HG03469 (cell line): ENCODE data around the gene MARK2.
"Not testable (repeated sequence)": the region's sequence is repeated elsewhere in the genome, so short reads cannot be mapped to it uniquely, and the experiment has no call there.

Experiments used
- ATAC-seq: cut with Tn5 transposase; IDR thresholded peaks from one replicate; pipeline ENCODE4 v1.9.1; 2021; ENCODE audit warnings: mild to moderate bottlenecking, moderate library complexity, moderate number of reproducible peaks; ENCODE audit not compliant: unreplicated experiment

MARK2 gene

GRCh38 chr11:63838678-63839507, at the start of gene MARK2:
MARK2 (plus strand) TSS chr11:63839110; CDS start chr11:63839507, 397 bp downstream.
- ATAC-seq, result peak; percentile 49

GRCh38 chr11:63791495-63792167, 47.3 kb upstream of the MARK2 start:
- ATAC-seq, result no peak

GRCh38 chr11:63793161-63793560, 45.7 kb upstream of the MARK2 start:
- ATAC-seq, result no peak

GRCh38 chr11:63795066-63795465, 43.8 kb upstream of the MARK2 start:
- ATAC-seq, result no peak

- no peak for ATAC-seq
Observed at GRCh38 chr11:63800921-63801320, 38.0 kb upstream of the MARK2 start.

GRCh38 chr11:63802637-63803414, 36.1 kb upstream of the MARK2 start:
- ATAC-seq, result no peak

GRCh38 chr11:63804259-63804658, 34.7 kb upstream of the MARK2 start:
- no peak for ATAC-seq

GRCh38 chr11:63805844-63806415, 33.0 kb upstream of the MARK2 start:
- ATAC-seq, result no peak

- ATAC-seq, result not testable (repeated sequence)
Observed at GRCh38 chr11:63810383-63810782, 28.5 kb upstream of the MARK2 start.

GRCh38 chr11:63811522-63811921, 27.4 kb upstream of the MARK2 start:
- no peak for ATAC-seq

- ATAC-seq, result peak; percentile 45
Observed at GRCh38 chr11:63813035-63813562, 25.8 kb upstream of the MARK2 start, which contains the start of gene SPINDOC. SPINDOC (plus strand) TSS chr11:63813456; CDS start chr11:63813687, 231 bp downstream.

GRCh38 chr11:63813563-63814382, 25.1 kb upstream of the MARK2 start:
- ATAC-seq, result peak; percentile 22

GRCh38 chr11:63814383-63814736, 24.6 kb upstream of the MARK2 start:
- ATAC-seq, result no peak

- ATAC-seq, result no peak
Observed at GRCh38 chr11:63816166-63816565, 22.7 kb upstream of the MARK2 start.

GRCh38 chr11:63816732-63817131, 22.2 kb upstream of the MARK2 start:
- no peak for ATAC-seq

- no peak for ATAC-seq
Observed at GRCh38 chr11:63817758-63818498, 21.0 kb upstream of the MARK2 start.

GRCh38 chr11:63818609-63819008, 20.3 kb upstream of the MARK2 start:
- no peak for ATAC-seq

- no peak for ATAC-seq
Observed at GRCh38 chr11:63821411-63821810, 17.5 kb upstream of the MARK2 start.

GRCh38 chr11:63826471-63827190, 12.3 kb upstream of the MARK2 start:
- no peak for ATAC-seq
